Erythroblast (primary cell): ENCODE measurements around the gene GPC5.

Experiments used
- GATA1 ChIP-seq: IDR thresholded peaks from 2 replicates; pipeline ENCODE4 v1.6.1; 2011; ENCODE audit warnings: low read depth, mild to moderate bottlenecking, control low read depth, low read length, moderate library complexity
- POLR2A ChIP-seq: IDR thresholded peaks from 2 replicates; pipeline ENCODE4 v1.6.1; 2011; ENCODE audit warnings: mild to moderate bottlenecking, low read length

DNA sequence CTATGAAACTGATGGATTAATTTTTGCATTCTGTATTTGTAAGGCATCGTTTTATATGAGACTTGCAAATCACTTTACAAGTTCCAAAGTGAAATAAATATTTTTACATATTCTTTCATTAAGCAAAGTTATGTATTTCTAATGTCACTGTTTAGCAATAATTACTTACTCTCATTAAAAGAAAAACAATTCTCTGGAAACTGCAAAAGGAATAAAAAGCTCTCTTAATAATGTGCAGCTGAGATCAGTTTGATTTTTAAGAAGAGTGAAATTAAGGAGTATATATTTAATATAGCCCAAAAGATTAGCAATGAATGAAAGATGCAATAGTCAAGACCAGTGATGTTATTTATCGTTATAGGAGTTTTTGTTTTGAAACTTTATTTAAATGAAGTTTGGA is 155.2 kb downstream of the GPC5 start:
- no peak for TF ChIP-seq POLR2A
- TF ChIP-seq GATA1: no peak
